ENCODE measurements around the gene GLTP. TPM values are rescaled to one million over a fixed set of nuclear protein-coding genes. Genes with fewer than 3 reads are reported as not detected.

GLTP gene
- total RNA-seq, 120 experiments from 2014 or later: 20.7 to 126 (median 43.1) TPM

Small RNA genes lying within 50 kb of the gene (microRNA-seq; reads per million reads assigned to microRNA genes)
- 0 to 0.40 (median 0) reads per million in 43 experiments for gene MIR4497

Other genes starting within 250 kb of the GLTP start
- gene FAM222A, start 166.7 kb downstream of the GLTP start, total RNA-seq: 10 to 100 TPM; 10.4 to 85.9 (median 23.1) TPM
- gene TRPV4, start 47.1 kb downstream of the GLTP start, total RNA-seq: 1 to 10 TPM in 8 of 120 experiments, under 1 TPM in 77, not detected in 35; 0.12 to 2.1 (median 0.49) TPM
- 10 to 100 TPM; 18.4 to 41.8 (median 27.7) TPM for gene TCHP, start 19.7 kb upstream of the GLTP start, total RNA-seq
- gene GIT2, start 115.8 kb upstream of the GLTP start, total RNA-seq: 100 to 1,000 TPM in 4 of 120 experiments, 10 to 100 TPM in 116; 54.2 to 101 (median 79.0) TPM
- 10 to 100 TPM; 21.4 to 70.9 (median 41.3) TPM for gene ANKRD13A, start 118.9 kb upstream of the GLTP start, total RNA-seq
- gene C12orf76, start 168.0 kb upstream of the GLTP start, total RNA-seq: 100 to 1,000 TPM in 71 of 120 experiments, 10 to 100 TPM in 49; 66.2 to 164 (median 106) TPM
- 10 to 100 TPM; 12.0 to 29.3 (median 19.0) TPM for gene IFT81, start 243.8 kb upstream of the GLTP start, total RNA-seq

Measured in dorsolateral prefrontal cortex (tissue), 118 donors.